MM.1S (cell line): Measurements from ENCODE around the gene PHKG1.
"Not testable (repeated sequence)": the region's sequence is repeated elsewhere in the genome, so short reads cannot be mapped to it uniquely, and the experiment has no call there.

Experiments
- EZH2phosphoT487 ChIP-seq: fragments of 300-600 bp; sonication (generic); IDR thresholded peaks from 2 replicates; pipeline ENCODE4 v1.6.1; 2018; ENCODE audit warnings: antibody characterized with exemption, low read length
- TF ChIP-seq, protein P1 (sequence below): fragments of 300-600 bp; sonication (generic); IDR thresholded peaks from 2 replicates; pipeline ENCODE4 v1.5.1; 2016; ENCODE audit warnings: antibody characterized with exemption, low read length, mixed read lengths

DNA sequence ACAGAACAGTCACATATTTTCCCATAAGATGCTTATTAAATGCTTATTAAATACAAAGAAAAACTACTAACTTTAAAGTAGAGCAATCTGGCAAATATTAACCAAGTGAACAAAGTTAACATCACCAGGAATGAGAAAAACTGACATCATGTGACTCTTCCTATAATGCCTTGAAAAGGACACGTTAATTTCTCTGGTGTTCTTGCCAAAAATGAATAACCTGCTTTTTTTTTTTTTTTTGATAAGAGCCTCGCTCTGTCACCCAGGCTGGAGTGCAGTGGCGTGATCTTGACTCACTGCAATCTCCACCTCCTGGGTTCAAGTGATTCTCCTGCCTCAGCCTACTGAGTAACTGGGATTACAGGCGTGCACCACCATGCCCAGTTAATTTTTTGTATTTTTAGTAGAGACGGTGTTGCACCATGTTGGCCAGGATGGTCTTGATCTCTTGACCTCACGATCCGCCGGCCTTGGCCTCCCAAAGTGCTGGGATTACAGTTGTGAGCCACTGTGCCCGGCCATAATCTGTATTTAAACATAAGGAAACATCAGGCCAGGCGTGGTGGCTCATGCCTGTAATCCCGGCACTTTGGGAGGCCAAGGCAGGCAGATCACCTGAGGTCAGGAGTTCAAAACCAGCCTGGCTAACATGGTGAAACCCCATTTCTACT is 45.2 kb downstream of the PHKG1 start:
- TF ChIP-seq, protein P1, sequence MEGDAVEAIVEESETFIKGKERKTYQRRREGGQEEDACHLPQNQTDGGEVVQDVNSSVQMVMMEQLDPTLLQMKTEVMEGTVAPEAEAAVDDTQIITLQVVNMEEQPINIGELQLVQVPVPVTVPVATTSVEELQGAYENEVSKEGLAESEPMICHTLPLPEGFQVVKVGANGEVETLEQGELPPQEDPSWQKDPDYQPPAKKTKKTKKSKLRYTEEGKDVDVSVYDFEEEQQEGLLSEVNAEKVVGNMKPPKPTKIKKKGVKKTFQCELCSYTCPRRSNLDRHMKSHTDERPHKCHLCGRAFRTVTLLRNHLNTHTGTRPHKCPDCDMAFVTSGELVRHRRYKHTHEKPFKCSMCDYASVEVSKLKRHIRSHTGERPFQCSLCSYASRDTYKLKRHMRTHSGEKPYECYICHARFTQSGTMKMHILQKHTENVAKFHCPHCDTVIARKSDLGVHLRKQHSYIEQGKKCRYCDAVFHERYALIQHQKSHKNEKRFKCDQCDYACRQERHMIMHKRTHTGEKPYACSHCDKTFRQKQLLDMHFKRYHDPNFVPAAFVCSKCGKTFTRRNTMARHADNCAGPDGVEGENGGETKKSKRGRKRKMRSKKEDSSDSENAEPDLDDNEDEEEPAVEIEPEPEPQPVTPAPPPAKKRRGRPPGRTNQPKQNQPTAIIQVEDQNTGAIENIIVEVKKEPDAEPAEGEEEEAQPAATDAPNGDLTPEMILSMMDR, result not testable (repeated sequence)
- TF ChIP-seq EZH2phosphoT487, result not testable (repeated sequence)
